Thoracic aorta (tissue), 2 donors: ENCODE results near the gene TMEM11. TPM values are rescaled to one million over a fixed set of nuclear protein-coding genes. Genes with fewer than 3 reads are reported as not detected.

ENCODE experiments used
- ATAC-seq: fragments of 150-250 bp; one replicate; pipeline ENCODE4 v1.8.0; 2017; ENCODE audit warnings: low read depth; ENCODE audit not compliant: insufficient number of reproducible peaks, low FRiP score
- DNase-seq: peaks from one replicate; pipeline ENCODE4 v3.0.0-alpha.2; 2020; ENCODE audit warnings: low spot score
- H3K27ac ChIP-seq, 2 donors: fragments of 200-600 bp; sonication (generic); 1 replicate in 1 of 2; 2 replicates in 1 of 2; pipeline ENCODE4 v1.5.1; 2016; ENCODE audit warnings: mild to moderate bottlenecking in 2 of 2, moderate library complexity in 2 of 2
- H3K27me3 ChIP-seq: fragments of 200-600 bp; sonication (generic); replicated peaks from 2 replicates; pipeline ENCODE4 v1.6.0; 2016; ENCODE audit warnings: mild to moderate bottlenecking; ENCODE audit not compliant: insufficient read depth
- H3K36me3 ChIP-seq: fragments of 200-600 bp; sonication (generic); one replicate; pipeline ENCODE4 v1.5.1; 2016
- H3K4me1 ChIP-seq, 2 donors: fragments of 200-600 bp; sonication (generic); 1 replicate in 1 of 2; 2 replicates in 1 of 2; pipeline versions ENCODE4 v1.5.1 to v1.6.0; 2016; ENCODE audit warnings: low read depth in 2 of 2, mild to moderate bottlenecking in 1 of 2; ENCODE audit not compliant: control insufficient read depth in 1 of 2
- H3K4me3 ChIP-seq: fragments of 200-600 bp; sonication (generic); 2 replicates; pipeline ENCODE4 v1.5.1; 2016; ENCODE audit warnings: mild to moderate bottlenecking
- H3K9me3 ChIP-seq: fragments of 200-600 bp; sonication (generic); 2 replicates; pipeline ENCODE4 v1.5.1; 2016
- CTCF ChIP-seq: fragments of 200-600 bp; sonication (generic); IDR thresholded peaks from one replicate; pipeline ENCODE4 v1.5.1; 2019; ENCODE audit warnings: antibody characterized with exemption
- total RNA-seq, 2 donors: library from RNA; depleted of rRNA; stranded (reverse); fragments of >200 nt; gene quantifications; one replicate each; pipeline versions ENCODE4 v1.1.0 to v1.2.3, GENCODE V29; 2016

Gene TMEM11
- total RNA-seq = 10 to 100 TPM; 16.2 to 18.7 TPM

GRCh38 chr17:21214015-21214776 is at the start of gene TMEM11:
TMEM11 (minus strand) TSS chr17:21214161; CDS start chr17:21214152, 9 bp downstream.
- no peaks in the 10 kb centered on the region for H3K36me3 ChIP-seq

GRCh38 chr17:21263376-21263775 is 49.4 kb upstream of the TMEM11 start:
- no peak for TF ChIP-seq CTCF
- Histone ChIP-seq H3K4me3 (no peak overlapping the region), H3K4me1 (peaks cover 4 to 14% of the 10 kb centered on the region in 2 donors), H3K9me3 (no peaks in the 10 kb centered on the region), H3K36me3 (no peaks in the 10 kb centered on the region), H3K27me3 (no peaks in the 10 kb centered on the region), H3K27ac (no peak overlapping the region)
- no peak for ATAC-seq
- DNase-seq = no peak

More at GRCh38 chr17:21214015-21214776, at the start of gene TMEM11:
- peak; percentile 7 for TF ChIP-seq CTCF
- Histone ChIP-seq H3K27ac (peak within 1 kb of the TSS; percentile 92 to 95), H3K9me3 (no peaks in the 10 kb centered on the region), H3K4me3 (peak within 1 kb of the TSS; percentile 95), H3K27me3 (no peaks in the 10 kb centered on the region), H3K4me1 (peaks cover 21 to 53% of the 10 kb centered on the region in 2 donors)
- ATAC-seq (peak; percentile 92), DNase-seq (peak; percentile 87)

- DNase-seq (no peak), ATAC-seq (no peak)
- Histone ChIP-seq H3K27ac (no peak overlapping the region), H3K4me3 (no peak overlapping the region), H3K4me1 (peaks cover 4 to 14% of the 10 kb centered on the region in 2 donors), H3K9me3 (no peaks in the 10 kb centered on the region), H3K27me3 (no peaks in the 10 kb centered on the region), H3K36me3 (no peaks in the 10 kb centered on the region)
- TF ChIP-seq CTCF = no peak
Measured at GRCh38 chr17:21262259-21262993, 48.5 kb upstream of the TMEM11 start.

- no peaks in the 10 kb centered on the region for H3K27me3 ChIP-seq
- no peak for TF ChIP-seq CTCF
- H3K27ac ChIP-seq = no peak overlapping the region
- no peaks in the 10 kb centered on the region for H3K36me3 ChIP-seq
- no peaks in the 10 kb centered on the region for H3K9me3 ChIP-seq
- no peak for ATAC-seq
- peaks cover 7 to 18% of the 10 kb centered on the region in 2 donors for H3K4me1 ChIP-seq
- H3K4me3 ChIP-seq = no peak overlapping the region
- no peak for DNase-seq
Measured at GRCh38 chr17:21258593-21258992, 44.6 kb upstream of the TMEM11 start.
